Gastroesophageal sphincter (tissue), 3 donors: ENCODE measurements around the gene TBCK.

ENCODE experiments used
- POLR2A ChIP-seq, 2 donors: fragments of 450-650 bp; IDR thresholded peaks; one replicate each; pipeline ENCODE4 v1.6.1; 2017; ENCODE audit warnings: antibody characterized with exemption in 2 of 2, mild to moderate bottlenecking in 2 of 2, moderate library complexity in 1 of 2
- POLR2AphosphoS5 ChIP-seq: sonication (generic); formaldehyde crosslinking; IDR thresholded peaks from one replicate; pipeline ENCODE4 v1.6.1; 2017; ENCODE audit warnings: antibody characterized with exemption
- TF ChIP-seq, protein P1 (sequence below), 4 experiments: fragments of 200-600 bp in 2 of 4; fragments of 450-650 bp in 2 of 4; sonication (generic) in 1 of 4; IDR thresholded peaks; one replicate each; pipeline ENCODE4 v1.5.1; 2017 to 2019; ENCODE audit warnings: antibody characterized with exemption in 4 of 4, mild to moderate bottlenecking in 2 of 4, moderate library complexity in 2 of 4

DNA sequence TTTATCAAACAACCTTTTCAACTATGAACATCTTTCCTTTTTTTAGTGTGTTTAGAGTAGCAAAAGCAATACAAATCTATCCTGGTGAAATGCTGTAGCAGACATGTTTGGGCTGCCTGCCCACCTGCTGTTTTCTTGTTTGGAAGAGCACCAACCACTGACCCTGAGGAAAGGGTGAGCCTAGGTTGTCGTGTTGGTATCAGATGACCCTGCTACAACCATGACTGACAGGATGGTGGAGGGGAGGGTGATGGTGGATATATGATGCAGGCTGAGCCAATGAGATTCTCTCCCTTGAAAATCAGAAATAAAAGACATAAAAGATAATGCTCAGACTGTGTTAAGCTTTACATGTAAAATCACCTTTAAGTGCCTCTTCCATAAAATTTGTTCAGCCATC, 219.6 kb downstream of the TBCK start:
- TF ChIP-seq, protein P1, sequence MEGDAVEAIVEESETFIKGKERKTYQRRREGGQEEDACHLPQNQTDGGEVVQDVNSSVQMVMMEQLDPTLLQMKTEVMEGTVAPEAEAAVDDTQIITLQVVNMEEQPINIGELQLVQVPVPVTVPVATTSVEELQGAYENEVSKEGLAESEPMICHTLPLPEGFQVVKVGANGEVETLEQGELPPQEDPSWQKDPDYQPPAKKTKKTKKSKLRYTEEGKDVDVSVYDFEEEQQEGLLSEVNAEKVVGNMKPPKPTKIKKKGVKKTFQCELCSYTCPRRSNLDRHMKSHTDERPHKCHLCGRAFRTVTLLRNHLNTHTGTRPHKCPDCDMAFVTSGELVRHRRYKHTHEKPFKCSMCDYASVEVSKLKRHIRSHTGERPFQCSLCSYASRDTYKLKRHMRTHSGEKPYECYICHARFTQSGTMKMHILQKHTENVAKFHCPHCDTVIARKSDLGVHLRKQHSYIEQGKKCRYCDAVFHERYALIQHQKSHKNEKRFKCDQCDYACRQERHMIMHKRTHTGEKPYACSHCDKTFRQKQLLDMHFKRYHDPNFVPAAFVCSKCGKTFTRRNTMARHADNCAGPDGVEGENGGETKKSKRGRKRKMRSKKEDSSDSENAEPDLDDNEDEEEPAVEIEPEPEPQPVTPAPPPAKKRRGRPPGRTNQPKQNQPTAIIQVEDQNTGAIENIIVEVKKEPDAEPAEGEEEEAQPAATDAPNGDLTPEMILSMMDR (IDR thresholded peaks at IDR 0.05), result no peak
- no peak for TF ChIP-seq POLR2A (IDR thresholded peaks at IDR 0.05)
- TF ChIP-seq POLR2AphosphoS5, result no peak
